Ureter (tissue), 1 donor: ENCODE results near the gene SULT2B1. TPM values are rescaled to one million over a fixed set of nuclear protein-coding genes. Genes with fewer than 3 reads are reported as not detected.

Source experiments
- DNase-seq: peaks from one replicate; pipeline ENCODE4 v3.0.0-alpha.2; 2020; ENCODE audit warnings: low spot score
- total RNA-seq: library from RNA; stranded (reverse); gene quantifications from one replicate; pipeline ENCODE4 v1.2.4, GENCODE V29; 2023
- donor health status: DM: yes; HTN: yes; CAD: no.

The SULT2B1 gene
- total RNA-seq, 1 donor from 2014 or later: 1.6 TPM

- no peak for DNase-seq
These were observed 48.9 kb downstream of the SULT2B1 start for GRCh38 chr19:48600679-48601417.

- DNase-seq: no peak
These were observed 51.0 kb downstream of the SULT2B1 start for GRCh38 chr19:48603001-48603400.

GRCh38 chr19:48603449-48603848 is 51.5 kb downstream of the SULT2B1 start:
- no peak for DNase-seq

GRCh38 chr19:48603850-48604249 is 51.9 kb downstream of the SULT2B1 start:
- no peak for DNase-seq

GRCh38 chr19:48606463-48607358 is 54.7 kb downstream of the SULT2B1 start, which contains the start of gene SPACA4:
Gene SPACA4, plus strand, starts transcription at chr19:48606742. Its CDS starts 237 bp downstream, at chr19:48606979.
- no peak for DNase-seq

GRCh38 chr19:48607359-48607755 is 55.4 kb downstream of the SULT2B1 start:
- DNase-seq: no peak

- no peak for DNase-seq
These were observed 56.9 kb downstream of the SULT2B1 start for GRCh38 chr19:48608798-48609263.

GRCh38 chr19:48609571-48610108 is 57.7 kb downstream of the SULT2B1 start:
- no peak for DNase-seq

- DNase-seq: no peak
These were observed 59.9 kb downstream of the SULT2B1 start for GRCh38 chr19:48611872-48612271.

- no peak for DNase-seq
These were observed 61.3 kb downstream of the SULT2B1 start for GRCh38 chr19:48613024-48613851.

- DNase-seq: no peak
These were observed 62.0 kb downstream of the SULT2B1 start for GRCh38 chr19:48613852-48614435.

- peak; percentile 86 for DNase-seq
These were observed 62.7 kb downstream of the SULT2B1 start, which contains the start of gene FAM83E for GRCh38 chr19:48614436-48615230. Gene FAM83E, minus strand, starts transcription at chr19:48615076. Its CDS starts 1,704 bp downstream, at chr19:48613372.

GRCh38 chr19:48615231-48616040 is 63.5 kb downstream of the SULT2B1 start:
- DNase-seq: no peak

GRCh38 chr19:48616041-48616436 is 64.1 kb downstream of the SULT2B1 start:
- DNase-seq: no peak

- DNase-seq: no peak
These were observed 64.6 kb downstream of the SULT2B1 start for GRCh38 chr19:48616491-48617056.

- DNase-seq: no peak
These were observed 65.4 kb downstream of the SULT2B1 start for GRCh38 chr19:48617146-48617937.

GRCh38 chr19:48618278-48618915 is 66.4 kb downstream of the SULT2B1 start:
- peak; percentile 65 for DNase-seq
